Endothelial cell of umbilical vein (primary cell): Measurements from ENCODE around the gene PHACTR2.
"Not testable (repeated sequence)": the region's sequence is repeated elsewhere in the genome, so short reads cannot be mapped to it uniquely, and the experiment has no call there.

Source experiments
- CTCF ChIP-seq, 2 donors: IDR thresholded peaks; 1 replicate in 1 of 2; 2 replicates in 1 of 2; pipeline ENCODE4 v1.5.1; 2011; ENCODE audit warnings: low read length in 2 of 2, mild to moderate bottlenecking in 2 of 2, moderate library complexity in 2 of 2, control low read depth in 1 of 2, inconsistent platforms in 1 of 2, low read depth in 1 of 2; ENCODE audit not compliant: insufficient read depth in 1 of 2; ENCODE audit errors: extremely low read depth in 1 of 2
- EZH2 ChIP-seq: IDR thresholded peaks from 2 replicates; pipeline ENCODE4 v1.6.1; 2012; ENCODE audit warnings: borderline replicate concordance, low read depth, mild to moderate bottlenecking, moderate library complexity, low read length, inconsistent platforms; ENCODE audit not compliant: severe bottlenecking
- JUN ChIP-seq: IDR thresholded peaks from 2 replicates; pipeline ENCODE4 v1.6.1; 2011; ENCODE audit warnings: borderline replicate concordance, low read depth; ENCODE audit not compliant: insufficient read length, insufficient read depth
- POLR2A ChIP-seq: IDR thresholded peaks from 2 replicates; pipeline ENCODE4 v1.6.1; 2012; ENCODE audit warnings: low read depth, mild to moderate bottlenecking, control low read depth, low read length
- POLR2AphosphoS5 ChIP-seq: IDR thresholded peaks from 2 replicates; pipeline ENCODE4 v1.6.1; 2012; ENCODE audit warnings: low read depth, mild to moderate bottlenecking, control low read depth, low read length, moderate library complexity; ENCODE audit not compliant: insufficient read depth

- not testable (repeated sequence) for TF ChIP-seq CTCF (IDR thresholded peaks at IDR 0.05; ENCODE audit: extremely low read depth in 1 of 2, insufficient read depth in 1 of 2, low read depth in 1 of 2, low read length in 2 of 2); POLR2A; EZH2; POLR2AphosphoS5; JUN
Observed at GRCh38 chr6:143669483-143669882, 8.3 kb upstream of the PHACTR2 start.
